Measurements from ENCODE around the gene UTP4. TPM values are rescaled to one million over a fixed set of nuclear protein-coding genes. Genes with fewer than 3 reads are reported as not detected.

UTP4 gene
- total RNA-seq, 1 experiment from 2014 or later = 125 TPM

- no peak for TF ChIP-seq ZBTB33 (IDR thresholded peaks at IDR 0.05; ENCODE audit: extremely low read depth, insufficient replicate concordance, low read length)
- no peak for TF ChIP-seq SRF (IDR thresholded peaks at IDR 0.05; ENCODE audit: low read depth)
- no peak for TF ChIP-seq POLR2AphosphoS5 (IDR thresholded peaks at IDR 0.05; ENCODE audit: low read depth, low read length)
- TF ChIP-seq ZNF274 (IDR thresholded peaks at IDR 0.05; ENCODE audit: low read depth, low read length) = no peak
- TF ChIP-seq YY1 (IDR thresholded peaks at IDR 0.05; ENCODE audit: extremely low read depth, insufficient replicate concordance, low read depth, low read length) = no peak
- no peak for TF ChIP-seq SP1 (IDR thresholded peaks at IDR 0.05; ENCODE audit: low read depth)
- no peak for TF ChIP-seq EGR1 (IDR thresholded peaks at IDR 0.05; ENCODE audit: low read depth)
- no peak for TF ChIP-seq FOSL1 (IDR thresholded peaks at IDR 0.05; ENCODE audit: low read depth)
- TF ChIP-seq CEBPB (IDR thresholded peaks at IDR 0.05; ENCODE audit: low read depth) = no peak
These were observed 27.7 kb downstream of the UTP4 start (continued) for GRCh38 chr16:69160192-69160591.

DNA sequence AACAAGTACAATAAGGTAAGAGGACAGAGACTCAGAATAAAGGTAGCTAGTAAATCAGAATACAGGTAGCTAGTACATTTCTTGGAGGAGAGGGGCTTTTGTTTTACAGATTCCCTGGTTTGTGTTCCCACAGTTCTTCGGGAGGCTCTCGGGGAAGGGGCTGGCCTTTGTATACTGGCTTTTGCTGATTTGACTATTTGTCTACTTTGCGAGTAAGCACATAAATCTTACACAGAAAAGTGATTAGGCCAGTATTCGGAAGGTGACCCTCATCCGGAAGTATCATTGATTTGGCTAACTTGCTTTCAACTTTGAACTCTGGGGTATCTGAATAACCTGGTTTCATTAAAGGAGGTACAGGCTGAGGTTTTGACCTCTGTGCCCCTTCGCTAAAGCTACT, 33.1 kb downstream of the UTP4 start:
- ChIA-PET POLR2A (no interaction called here), CTCF (no interaction called here), RAD21 (ENCODE audit: low non-redundant PET in 1 of 2, low total read pairs in 2 of 2, uncharacterized antibody in 2 of 2, unreplicated experiment in 2 of 2) (no interaction called here)
- Histone ChIP-seq H3K9me2 (ENCODE audit: insufficient read depth) (no peaks in the 10 kb centered on the region), H3K27ac (ENCODE audit: low read depth, low read length) (no peak overlapping the region), H3K4me2 (ENCODE audit: low read length) (no peak overlapping the region), H3K36me3 (ENCODE audit: control insufficient read depth in 1 of 2, insufficient read depth in 2 of 2, low read length in 2 of 2) (peaks cover 55 to 80% of the 10 kb centered on the region in 2 experiments), H3K4me1 (ENCODE audit: control insufficient read depth in 1 of 2, insufficient read depth in 2 of 2, low read length in 2 of 2) (peaks cover 0 to 14% of the 10 kb centered on the region in 2 experiments; a peak in 1 of 4 replicates), H4K20me1 (ENCODE audit: insufficient read depth) (no peaks in the 10 kb centered on the region), H3K9ac (ENCODE audit: low read length) (no peak overlapping the region), H2AFZ (ENCODE audit: low read depth, low read length, poor library complexity, severe bottlenecking) (no peak overlapping the region), H3K79me2 (ENCODE audit: insufficient read depth, low read length) (peaks cover 22% of the 10 kb centered on the region; the same call in 1 of the 2 replicates), H3K9me3 (ENCODE audit: control insufficient read depth in 1 of 2, insufficient read depth in 1 of 2, low read depth in 1 of 2, low read length in 2 of 2) (no peaks in the 10 kb centered on the region), H3K27me3 (ENCODE audit: insufficient read depth, low read length) (no peaks in the 10 kb centered on the region), H3K4me3 (replicated peaks in 1 of 2; ENCODE audit: low read depth in 1 of 2, low read length in 2 of 2) (no peak overlapping the region)
- DNase-seq (ENCODE audit: low read depth, low spot score) (no peak), ATAC-seq (no peak)
- BruUV-seq (replicated peaks) = no TSS peak
- intact Hi-C loops (cut with micrococcal nuclease) = no loop called here
- TF ChIP-seq EGR1 (IDR thresholded peaks at IDR 0.05; ENCODE audit: low read depth) (no peak), SP1 (IDR thresholded peaks at IDR 0.05; ENCODE audit: low read depth) (no peak), YY1 (IDR thresholded peaks at IDR 0.05; ENCODE audit: extremely low read depth, insufficient replicate concordance, low read depth, low read length) (no peak), EZH2phosphoT487 (IDR thresholded peaks at IDR 0.05; ENCODE audit: borderline replicate concordance) (no peak), ELF1 (IDR thresholded peaks at IDR 0.05; ENCODE audit: borderline replicate concordance, low read depth) (no peak)

Data from HCT116 (cell line).